ENCODE data around the gene PGM1. TPM values are rescaled to one million over a fixed set of nuclear protein-coding genes. Genes with fewer than 3 reads are reported as not detected.

PGM1 gene
- total RNA-seq, 2 donors from 2014 or later, result 114 to 120 TPM

DNA sequence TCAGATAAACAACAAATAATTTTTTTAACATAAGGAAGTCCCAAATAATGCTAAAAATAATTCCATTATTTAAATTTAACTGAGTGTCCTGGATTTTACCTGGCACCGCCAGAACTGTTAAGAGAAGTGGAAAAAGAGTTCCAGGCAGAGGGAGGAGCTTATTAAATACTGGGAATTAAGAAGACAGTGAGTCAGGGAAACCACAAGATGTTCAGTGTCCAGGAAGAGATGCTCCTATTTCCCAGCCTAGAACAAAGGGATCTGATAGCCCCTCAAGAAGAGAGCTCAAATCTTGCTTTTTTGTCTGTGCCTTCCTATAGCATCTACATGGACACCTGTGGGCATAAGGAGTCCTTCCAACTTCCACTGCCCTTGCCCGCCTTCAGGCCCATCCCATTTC is 85.9 kb downstream of the PGM1 start:
- no peak for DNase-seq
- no peak for ATAC-seq
- intact Hi-C loops (cut with DNase I, micrococcal nuclease), result loop anchor here in 1 of 2 donors (5.0 kb wide), 1 partner anchor 563 kb away; no protein-coding TSS in a partner anchor

DNA sequence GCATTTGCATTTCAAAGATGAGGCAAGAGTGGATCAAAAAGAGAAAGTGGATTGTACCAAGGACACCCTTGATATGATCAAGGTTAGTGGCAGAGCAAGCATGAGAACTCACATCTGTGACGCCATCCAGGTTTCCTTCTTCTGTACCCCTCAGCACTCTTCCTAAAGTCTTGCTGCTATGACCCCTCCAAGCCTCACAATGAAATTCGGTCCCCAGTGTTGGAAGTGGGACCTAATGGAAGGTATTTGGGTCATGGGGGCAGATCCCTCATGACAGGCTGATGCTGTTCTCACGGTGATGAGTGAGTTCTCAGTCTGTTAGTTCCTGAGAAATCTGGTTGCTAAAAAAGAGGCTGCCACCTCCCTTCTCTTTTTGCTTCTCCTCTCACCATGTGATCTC is 86.4 kb downstream of the PGM1 start:
- ATAC-seq (no peak), DNase-seq (no peak)
- intact Hi-C loops (cut with DNase I, micrococcal nuclease), result loop anchor here in 1 of 2 donors (5.0 kb wide), 1 partner anchor 563 kb away; no protein-coding TSS in a partner anchor

DNA sequence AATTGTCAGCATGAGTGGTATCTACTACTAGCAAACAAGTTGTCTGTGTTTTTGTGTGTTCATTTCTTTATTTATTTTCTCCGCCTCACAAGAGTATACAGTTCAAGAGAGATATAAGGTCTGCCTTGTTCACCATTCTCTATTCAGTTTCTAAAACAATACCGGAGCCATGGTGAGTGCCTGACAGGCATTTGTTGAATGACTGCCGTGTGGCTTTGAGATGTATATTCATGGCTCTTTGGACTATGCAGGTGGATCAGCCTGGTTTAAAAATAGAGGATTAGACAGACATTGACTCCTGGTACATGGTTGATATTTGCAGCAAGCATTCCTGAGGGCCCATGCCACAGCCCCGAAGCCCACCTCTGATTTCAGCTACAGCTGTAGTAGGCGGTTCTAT is 89.7 kb downstream of the PGM1 start:
- ATAC-seq (no peak), DNase-seq (no peak)
- intact Hi-C loops (cut with DNase I, micrococcal nuclease), result no loop called here

DNA sequence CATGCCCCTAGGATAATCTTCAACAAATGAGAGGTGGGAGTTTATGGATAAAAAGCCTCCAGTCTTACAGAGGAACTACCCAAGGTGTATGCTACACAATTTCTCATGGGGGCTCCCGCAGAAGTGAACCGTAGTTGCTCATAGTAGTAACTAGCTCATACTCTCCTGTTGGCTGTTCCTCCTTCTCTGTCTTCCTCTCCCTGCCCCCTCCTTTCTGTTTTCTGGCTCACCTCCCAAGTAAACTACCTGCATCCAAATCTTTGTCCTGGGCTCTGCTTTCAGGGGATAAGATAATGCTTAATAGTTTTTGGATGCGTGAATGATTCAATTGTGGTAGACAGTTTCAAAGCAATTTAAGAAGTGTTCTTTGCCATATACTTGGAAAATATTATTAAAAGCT is 90.5 kb downstream of the PGM1 start:
- intact Hi-C loops (cut with DNase I, micrococcal nuclease), result no loop called here
- no peak for DNase-seq
- ATAC-seq, result no peak

DNA sequence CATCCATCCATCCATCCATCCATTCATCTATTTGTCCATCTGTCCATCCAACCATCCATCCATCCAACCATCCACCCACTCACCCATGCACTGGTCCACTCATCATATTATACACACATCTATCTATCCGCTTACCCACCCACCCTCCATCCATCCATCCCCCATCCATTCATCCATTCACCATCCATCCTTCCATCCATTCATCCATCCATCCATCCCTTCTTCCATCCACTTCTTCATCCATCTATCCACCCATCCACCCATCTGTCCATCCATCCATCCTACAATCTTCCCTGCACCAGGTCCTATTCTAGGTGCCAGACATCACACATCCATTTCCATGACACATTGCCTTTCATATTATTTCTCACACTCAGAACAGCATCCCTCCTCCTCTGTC is 93.5 kb downstream of the PGM1 start:
- no peak for DNase-seq
- intact Hi-C loops (cut with DNase I, micrococcal nuclease), result no loop called here
- ATAC-seq, result no peak

DNA sequence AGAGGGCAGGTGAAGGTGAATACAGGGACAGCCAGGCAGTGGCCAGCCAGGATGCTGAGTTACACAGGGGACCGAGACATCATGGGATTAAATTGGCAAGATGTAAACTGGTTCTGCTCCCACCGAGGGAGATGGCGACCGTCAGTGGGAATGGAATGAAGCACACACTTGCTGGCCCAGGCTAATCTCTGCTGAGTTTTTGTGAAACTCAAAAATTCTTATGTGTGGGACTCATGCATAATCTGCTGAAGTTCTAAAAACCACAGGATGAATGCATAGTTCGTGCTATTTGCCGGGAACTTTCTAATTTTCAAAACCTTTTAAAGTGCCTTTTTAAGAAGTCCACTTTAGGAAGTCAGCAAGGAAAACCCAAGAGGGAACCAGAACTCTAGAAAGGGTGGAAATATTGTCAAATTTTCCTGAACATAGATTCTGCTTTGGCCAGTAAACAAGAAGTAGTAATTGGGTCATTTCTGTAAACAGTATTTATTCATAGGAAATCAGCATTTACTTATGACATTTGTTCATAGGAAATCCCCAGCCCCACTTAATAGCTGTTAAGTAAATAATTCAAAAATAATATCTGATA is 95.2 kb downstream of the PGM1 start:
- no peak for ATAC-seq
- DNase-seq, result no peak
- intact Hi-C loops (cut with DNase I, micrococcal nuclease), result no loop called here

DNA sequence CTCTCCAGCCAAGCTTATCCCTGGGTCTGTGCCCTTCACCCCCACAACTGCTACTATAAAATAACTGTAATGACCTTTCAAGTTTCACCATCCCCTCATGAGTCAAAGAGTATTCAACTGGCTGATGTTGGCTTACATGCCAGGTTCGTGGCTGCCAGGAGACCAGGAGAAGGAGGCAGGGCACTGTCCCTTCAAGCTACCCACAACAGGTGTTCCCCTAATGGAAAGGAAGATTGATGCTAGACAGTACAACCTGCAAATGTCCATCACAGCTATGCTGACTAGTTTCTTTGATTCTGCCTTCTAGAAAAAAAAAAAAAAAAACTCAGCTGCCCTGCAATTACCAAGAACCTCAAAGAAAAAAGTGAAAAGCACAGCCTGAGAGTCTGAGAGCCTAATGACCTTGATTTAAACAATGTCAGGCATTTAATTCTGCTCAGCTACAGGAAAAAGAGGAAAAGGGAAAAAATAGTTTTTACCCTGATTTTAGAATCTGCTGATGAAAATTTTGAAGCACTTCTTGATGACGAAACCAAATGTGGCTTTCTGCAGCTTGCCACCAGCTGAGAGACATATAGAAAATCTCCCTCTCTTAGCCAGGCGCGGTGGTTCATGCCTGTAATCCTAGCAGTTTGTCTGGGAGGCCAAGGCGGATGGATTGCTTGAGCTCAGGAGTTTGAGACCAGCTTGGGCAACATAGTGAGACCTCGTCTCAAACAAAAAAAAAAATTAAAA is 97.9 kb downstream of the PGM1 start:
- DNase-seq (no peak), ATAC-seq (no peak)
- intact Hi-C loops (cut with DNase I, micrococcal nuclease), result loop anchor here in 1 of 2 donors (5.0 kb wide), 2 partner anchors 446 to 551 kb away; no protein-coding TSS in a partner anchor

DNA sequence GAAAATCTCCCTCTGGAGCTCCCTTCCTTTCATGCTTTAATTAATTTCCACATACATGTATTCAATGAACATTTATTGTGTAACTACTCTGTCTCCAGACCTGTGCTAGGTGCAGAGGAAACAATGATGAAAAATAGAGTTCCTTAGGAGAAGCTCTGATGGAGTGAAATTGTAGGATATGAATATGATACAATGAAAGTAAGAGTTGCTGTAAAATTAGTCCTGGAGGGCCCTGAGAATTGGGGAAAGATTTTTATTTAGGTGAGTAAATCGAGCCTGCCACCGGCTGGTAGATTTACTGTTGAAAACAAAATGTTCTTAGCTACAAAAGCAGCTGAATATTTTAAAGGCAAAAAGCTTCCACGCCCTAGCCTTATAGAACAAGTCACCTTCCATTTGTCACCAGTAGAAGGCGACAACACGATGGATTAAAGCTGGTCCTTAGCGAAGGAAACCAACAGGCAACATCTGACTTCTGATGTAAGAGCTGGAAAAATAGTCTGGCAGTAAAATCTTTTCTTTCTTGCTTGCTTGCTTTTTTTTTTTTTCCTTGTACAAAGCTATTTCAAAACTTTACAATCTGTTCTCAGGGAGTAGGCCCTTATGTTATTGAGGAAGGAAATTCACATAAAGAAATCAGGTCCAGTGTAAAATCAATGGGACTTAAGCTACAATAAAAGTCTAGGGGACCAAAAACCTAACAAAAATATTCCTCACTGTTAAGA is 98.7 kb downstream of the PGM1 start:
- intact Hi-C loops (cut with DNase I, micrococcal nuclease), result loop anchor here in 1 of 2 donors (5.0 kb wide), 2 partner anchors 445 to 550 kb away; no protein-coding TSS in a partner anchor
- ATAC-seq, result peak; percentile 95

DNA sequence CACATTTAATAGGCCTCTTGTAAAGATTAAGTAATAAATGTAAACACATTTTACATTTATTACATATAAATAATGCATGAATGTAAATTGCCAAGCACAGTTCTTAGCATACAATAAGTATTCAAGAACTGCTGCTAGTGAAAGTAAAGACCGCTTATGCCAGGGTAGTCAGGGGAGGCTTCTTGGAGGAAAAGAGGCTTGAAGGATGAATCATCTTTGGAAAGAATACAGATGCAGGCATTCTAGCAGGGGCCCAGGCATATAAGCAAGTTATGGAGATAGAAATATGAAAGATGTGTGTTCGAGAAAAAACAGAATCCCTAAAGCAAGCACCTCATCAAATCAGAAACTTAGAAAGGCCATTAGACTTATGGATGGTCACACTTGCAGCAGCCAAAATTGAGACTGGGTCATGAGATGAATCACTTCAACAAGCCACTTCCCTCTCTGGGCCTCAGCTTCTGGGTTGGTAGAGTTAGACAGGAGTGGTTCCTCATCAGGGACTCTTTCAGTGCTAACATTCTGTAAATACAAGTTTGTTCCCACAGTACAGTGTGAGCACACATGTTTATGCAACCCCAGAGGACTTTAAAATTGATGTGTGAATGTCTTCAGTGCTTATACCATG is 100.8 kb downstream of the PGM1 start:
- DNase-seq (no peak), ATAC-seq (no peak)
- intact Hi-C loops (cut with DNase I, micrococcal nuclease), result loop anchor here in 1 of 2 donors (5.0 kb wide), 2 partner anchors 443 to 548 kb away; no protein-coding TSS in a partner anchor

More for the DNA sequence above, 98.7 kb downstream of the PGM1 start:
- peak; percentile 40 to 57 for DNase-seq

DNA sequence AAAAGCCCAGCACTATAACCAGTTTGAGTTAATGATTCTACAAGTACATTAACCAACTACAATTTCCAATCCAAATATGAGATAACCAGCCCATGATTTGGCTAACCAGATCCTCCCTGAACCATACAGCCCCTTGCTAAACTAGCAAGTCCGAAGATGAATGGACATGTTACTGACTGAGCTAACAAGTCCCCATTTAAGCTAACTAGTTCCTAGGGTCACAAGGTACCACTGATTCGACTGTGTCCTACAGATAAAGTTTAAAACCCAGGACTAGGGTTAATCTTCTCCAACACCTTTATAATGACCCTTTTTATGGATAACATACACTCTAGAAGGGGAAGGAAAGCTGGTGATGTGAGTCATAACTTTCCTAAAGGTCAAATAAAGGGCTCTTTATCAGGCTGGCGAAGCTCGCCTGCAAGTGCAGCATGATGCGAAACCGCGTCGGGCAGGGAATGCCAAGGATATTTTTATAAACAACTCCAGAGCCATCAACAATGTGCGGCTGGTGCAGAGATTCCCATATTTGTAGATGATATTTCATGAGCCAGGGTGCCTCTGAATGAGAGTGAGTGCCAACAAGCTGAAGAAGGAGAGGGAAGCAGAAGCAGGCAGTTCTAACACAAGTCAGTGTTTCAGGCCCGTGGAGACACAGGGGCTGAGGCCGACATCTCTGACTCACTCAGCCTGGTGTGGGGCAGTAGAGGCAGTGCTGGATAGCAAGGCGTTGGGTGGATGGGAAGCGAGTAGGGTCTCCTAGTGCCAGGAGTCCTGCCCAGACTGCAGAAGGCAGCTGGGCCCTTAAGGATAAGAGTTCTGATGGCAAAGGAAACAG is 105.0 kb downstream of the PGM1 start:
- DNase-seq (peak; percentile 33 to 59), ATAC-seq (peak; percentile 63)
- intact Hi-C loops (cut with DNase I, micrococcal nuclease), result no loop called here

DNA sequence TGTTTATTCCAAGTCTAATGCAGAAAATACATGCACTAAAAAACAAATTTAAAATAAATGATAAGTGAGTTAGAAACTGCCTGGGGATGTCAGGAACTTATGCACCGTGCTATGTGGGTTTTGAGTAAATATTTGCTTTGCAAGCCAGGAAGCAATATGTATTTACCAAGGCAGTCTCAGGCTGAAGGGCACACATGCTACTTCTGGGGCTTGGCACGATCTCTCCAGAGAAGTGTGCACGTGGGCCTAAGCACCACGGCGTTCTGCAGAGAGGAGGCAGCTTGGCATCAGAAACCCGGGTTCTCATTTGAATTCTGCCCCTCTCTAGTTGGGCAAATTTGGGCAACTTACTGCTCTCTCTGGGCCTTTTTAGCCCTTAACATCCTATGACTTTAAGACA is 108.0 kb downstream of the PGM1 start:
- ATAC-seq (peak; percentile 80), DNase-seq (peak; percentile 62 to 75)
- intact Hi-C loops (cut with DNase I, micrococcal nuclease), result loop anchor here in 1 of 2 donors (10.0 kb wide), 1 partner anchor 214 kb away; no protein-coding TSS in a partner anchor

DNA sequence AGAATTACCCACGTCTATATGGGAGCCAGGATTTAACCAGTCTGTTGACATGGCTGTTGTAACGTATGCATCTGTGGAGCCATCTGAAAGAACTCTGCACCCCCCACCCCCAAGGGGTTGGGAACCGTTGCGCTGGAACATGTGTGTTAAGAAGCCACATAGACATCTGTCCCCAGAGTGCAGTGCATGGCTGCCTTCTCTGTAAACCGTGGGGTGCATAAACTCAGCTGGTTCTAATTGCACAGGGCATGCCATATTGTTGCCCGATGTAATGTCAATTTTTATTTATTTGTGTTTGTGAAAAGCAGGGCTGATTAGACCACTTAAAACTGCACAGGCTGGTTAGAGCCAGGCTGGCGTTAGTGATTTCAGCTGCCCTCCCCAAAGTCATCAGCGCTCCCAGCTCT is 110.5 kb downstream of the PGM1 start:
- intact Hi-C loops (cut with DNase I, micrococcal nuclease), result loop anchor here in 1 of 2 donors (10.0 kb wide), 1 partner anchor 211 kb away; no protein-coding TSS in a partner anchor
- DNase-seq (no peak), ATAC-seq (no peak)

DNA sequence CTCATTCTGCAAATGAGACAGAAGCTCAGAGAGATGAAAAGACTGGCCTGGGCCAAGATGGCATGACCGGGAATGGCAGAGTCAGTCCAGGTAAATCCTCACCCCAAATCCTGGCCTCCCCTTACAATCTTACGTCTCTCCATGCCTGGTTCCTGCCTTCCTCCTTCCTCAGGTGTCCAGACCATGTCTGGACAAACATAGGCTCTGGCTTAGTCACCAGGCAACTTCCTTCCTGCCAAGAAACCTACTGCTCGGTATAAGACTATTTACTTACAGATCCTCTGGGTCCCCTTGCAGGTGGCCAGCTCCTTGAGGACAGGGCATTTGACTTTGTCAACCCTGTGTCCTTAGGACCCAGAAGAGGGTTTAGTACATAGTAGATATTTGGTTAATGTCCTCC is 111.2 kb downstream of the PGM1 start:
- intact Hi-C loops (cut with DNase I, micrococcal nuclease), result loop anchor here in 1 of 2 donors (10.0 kb wide), 1 partner anchor 210 kb away; no protein-coding TSS in a partner anchor
- DNase-seq, result no peak
- peak; percentile 68 for ATAC-seq

DNA sequence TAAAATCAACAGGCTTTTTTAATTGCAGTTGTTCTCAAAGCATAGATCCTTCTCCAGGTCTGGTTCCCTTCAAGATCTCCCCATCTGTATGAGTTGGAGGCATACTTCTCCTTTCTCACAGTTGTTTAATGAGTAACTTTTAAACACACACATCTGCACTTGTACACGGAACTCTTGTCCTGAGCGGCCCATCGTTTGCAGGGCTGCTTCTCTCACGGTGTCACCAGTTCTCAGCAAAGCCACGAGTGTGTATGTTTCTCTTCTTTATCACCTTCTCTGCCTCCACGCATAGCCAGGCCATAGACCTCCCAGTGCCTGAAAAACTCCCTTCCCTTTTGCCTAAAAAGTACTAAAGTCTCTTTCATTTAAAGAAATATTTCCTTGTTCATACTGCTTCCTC is 111.9 kb downstream of the PGM1 start:
- intact Hi-C loops (cut with DNase I, micrococcal nuclease), result loop anchor here in 1 of 2 donors (10.0 kb wide), 1 partner anchor 210 kb away; no protein-coding TSS in a partner anchor
- peak; percentile 88 for ATAC-seq
- DNase-seq, result peak; percentile 43 to 47

DNA sequence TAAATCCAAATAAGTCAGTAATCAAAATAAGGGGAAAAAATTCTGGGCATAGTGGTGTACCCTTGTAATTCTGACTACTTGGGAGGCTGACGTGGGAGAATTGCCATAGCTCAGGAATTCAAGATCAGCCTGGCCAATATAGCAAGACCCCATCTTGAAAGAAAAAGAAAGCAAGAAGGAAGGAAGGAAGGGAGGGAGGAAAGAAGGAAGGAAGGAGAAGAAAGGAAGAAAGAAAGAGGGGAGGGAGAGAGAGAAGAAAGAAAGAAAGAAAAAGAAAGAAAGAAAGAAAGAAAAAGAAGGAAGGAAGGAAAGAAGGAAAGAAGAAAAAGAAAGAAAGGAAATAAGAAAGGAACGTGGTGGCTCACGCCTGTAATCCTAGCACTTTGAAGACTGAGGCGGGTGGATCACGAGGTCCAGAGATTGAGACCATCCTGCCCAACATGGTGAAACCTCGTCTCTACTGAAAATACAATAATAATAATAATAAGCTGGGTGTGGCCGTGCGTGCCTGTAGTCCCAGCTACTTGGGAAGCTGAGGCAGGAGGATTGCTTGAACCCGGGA is 116.1 kb downstream of the PGM1 start:
- intact Hi-C loops (cut with DNase I, micrococcal nuclease), result loop anchor here in 1 of 2 donors (10.0 kb wide), 1 partner anchor 205 kb away; no protein-coding TSS in a partner anchor
- ATAC-seq (no peak), DNase-seq (no peak)
